Measurements from ENCODE around the gene THUMPD3. TPM values are rescaled to one million over a fixed set of nuclear protein-coding genes. Genes with fewer than 3 reads are reported as not detected.

Gene THUMPD3
- polyA plus RNA-seq, 3 donors = 10.2 to 13.1 (median 11.5) TPM

DNA sequence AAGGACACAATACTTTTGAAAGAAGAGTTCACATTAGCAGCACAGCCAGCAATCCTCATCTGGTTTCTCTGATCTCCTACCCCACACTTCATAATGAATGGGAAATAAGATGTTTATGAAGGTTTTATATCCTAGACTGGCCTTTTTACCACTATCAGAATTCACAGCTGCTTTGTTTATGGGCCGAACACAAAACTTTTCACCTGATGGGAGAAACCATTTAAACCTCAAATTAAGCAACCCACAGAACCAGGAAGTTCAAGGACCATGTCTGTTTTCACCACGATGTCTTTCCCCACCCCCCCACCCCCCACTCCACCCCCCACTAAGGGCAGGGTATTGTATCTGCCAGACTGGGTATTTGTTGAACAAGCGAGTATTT is 23.2 kb downstream of the THUMPD3 start:
- Mint-ChIP-seq H3K4me3 (no peak overlapping the region), H3K9me3 (no peaks in the 10 kb centered on the region), H3K27ac (peak overlapping the region in 1 of 7 donors; percentile 32), H3K36me3 (peaks cover 79 to 91% of the 10 kb centered on the region in 2 donors), H3K27me3 (ENCODE audit: low read depth in 3 of 3) (no peaks in the 10 kb centered on the region), H3K4me1 (peaks cover 12% of the 10 kb centered on the region)
- no peak for DNase-seq
- no peaks in the 10 kb centered on the region for H3K9me3 ChIP-seq (replicated peaks in 1 of 2; ENCODE audit: control insufficient read depth in 1 of 2, insufficient read depth in 1 of 2, low read length in 2 of 2)
- peaks cover 53% of the 10 kb centered on the region for H4K20me1 ChIP-seq (ENCODE audit: insufficient read depth, low read length)
- no peaks in the 10 kb centered on the region for H3K27me3 ChIP-seq (ENCODE audit: control insufficient read depth in 2 of 2, insufficient read depth in 2 of 2, low read length in 2 of 2)
- H3K36me3 ChIP-seq (replicated peaks in 1 of 2; ENCODE audit: control insufficient read depth in 1 of 2, insufficient read depth in 2 of 2, low read length in 2 of 2) = peaks cover 78 to 92% of the 10 kb centered on the region in 2 donors
- no peak overlapping the region for H3K9ac ChIP-seq (ENCODE audit: insufficient read depth, low read length, poor library complexity, severe bottlenecking)
- H3K4me2 ChIP-seq (replicated peaks; ENCODE audit: extremely low read depth, low read length, poor library complexity, severe bottlenecking) = no peak overlapping the region
- TF ChIP-seq CTCF (IDR thresholded peaks at IDR 0.05) = no peak
- H3K4me3 ChIP-seq (replicated peaks in 1 of 3; ENCODE audit: low read depth in 2 of 3, low read length in 3 of 3) = no peak overlapping the region
- WGBS (ENCODE audit: insufficient coverage) = no CpG with 5 or more reads among the region's 3 CpGs
- peaks cover 5% of the 10 kb centered on the region in 2 donors for H3K4me1 ChIP-seq (ENCODE audit: control insufficient read depth in 1 of 2, insufficient read depth in 2 of 2, low read length in 2 of 2)
- no peak overlapping the region for H2AFZ ChIP-seq (ENCODE audit: insufficient read depth, low read depth, low read length, poor library complexity, severe bottlenecking)
- H3K79me2 ChIP-seq (ENCODE audit: insufficient read depth, low read length) = peaks cover 27% of the 10 kb centered on the region
- intact Hi-C loops (cut with micrococcal nuclease) = no loop called here
- no peak overlapping the region for H3K27ac ChIP-seq (ENCODE audit: low read depth in 1 of 2, low read length in 2 of 2)

GRCh38 chr3:9386501-9387321 is 23.9 kb downstream of the THUMPD3 start:
- Histone ChIP-seq H3K9ac (ENCODE audit: insufficient read depth, low read length, poor library complexity, severe bottlenecking) (no peak overlapping the region), H3K27ac (ENCODE audit: low read depth in 1 of 2, low read length in 2 of 2) (peak overlapping the region in 1 of 2 donors; percentile 4), H3K9me3 (replicated peaks in 1 of 2; ENCODE audit: control insufficient read depth in 1 of 2, insufficient read depth in 1 of 2, low read length in 2 of 2) (no peaks in the 10 kb centered on the region), H3K4me1 (ENCODE audit: control insufficient read depth in 1 of 2, insufficient read depth in 2 of 2, low read length in 2 of 2) (peaks cover 10 to 11% of the 10 kb centered on the region in 2 donors), H3K36me3 (replicated peaks in 1 of 2; ENCODE audit: control insufficient read depth in 1 of 2, insufficient read depth in 2 of 2, low read length in 2 of 2) (peaks cover 81 to 93% of the 10 kb centered on the region in 2 donors), H2AFZ (ENCODE audit: insufficient read depth, low read depth, low read length, poor library complexity, severe bottlenecking) (no peak overlapping the region), H3K79me2 (ENCODE audit: insufficient read depth, low read length) (peaks cover 33% of the 10 kb centered on the region), H3K27me3 (ENCODE audit: control insufficient read depth in 2 of 2, insufficient read depth in 2 of 2, low read length in 2 of 2) (no peaks in the 10 kb centered on the region), H3K4me3 (replicated peaks in 1 of 3; ENCODE audit: low read depth in 2 of 3, low read length in 3 of 3) (no peak overlapping the region), H4K20me1 (ENCODE audit: insufficient read depth, low read length) (peaks cover 60% of the 10 kb centered on the region), H3K4me2 (replicated peaks; ENCODE audit: extremely low read depth, low read length, poor library complexity, severe bottlenecking) (no peak overlapping the region)
- DNase-seq = no peak
- Mint-ChIP-seq H3K36me3 (peaks cover 82 to 91% of the 10 kb centered on the region in 2 donors), H3K27me3 (ENCODE audit: low read depth in 3 of 3) (no peaks in the 10 kb centered on the region), H3K27ac (peak overlapping the region in 4 of 7 donors; percentile 14 to 75 (median 34)), H3K4me3 (no peak overlapping the region), H3K9me3 (no peaks in the 10 kb centered on the region), H3K4me1 (peaks cover 18% of the 10 kb centered on the region)
- WGBS (ENCODE audit: insufficient coverage) = no CpG with 5 or more reads among the region's 1 CpG
- no peak for TF ChIP-seq CTCF (IDR thresholded peaks at IDR 0.05)
- intact Hi-C loops (cut with micrococcal nuclease) = no loop called here
